Measurements from ENCODE around the gene GXYLT2. TPM values are rescaled to one million over a fixed set of nuclear protein-coding genes. Genes with fewer than 3 reads are reported as not detected.

The GXYLT2 gene
- total RNA-seq, 2 donors from 2014 or later: 5.2 to 5.6 TPM

DNA sequence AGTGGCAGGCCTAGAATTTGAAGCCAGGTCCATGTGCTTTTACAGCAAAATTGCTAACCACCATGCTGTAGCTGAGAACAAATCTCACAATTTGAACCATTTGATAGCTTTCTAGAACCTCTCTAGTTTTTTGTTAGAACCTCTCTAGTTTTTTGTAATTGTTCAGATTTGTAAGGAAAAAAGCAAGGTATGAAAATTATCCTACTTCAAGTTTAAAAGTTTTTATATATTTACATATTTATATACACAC lies 9.8 kb downstream of the GXYLT2 start:
- Histone ChIP-seq H3K4me3 (no peak overlapping the region), H3K36me3 (replicated peaks in 1 of 2; ENCODE audit: insufficient read depth in 1 of 2, low read depth in 2 of 2) (no peaks in the 10 kb centered on the region), H3K27ac (no peak overlapping the region), H3K9me3 (no peaks in the 10 kb centered on the region), H3K4me1 (no peaks in the 10 kb centered on the region), H3K27me3 (no peaks in the 10 kb centered on the region)
- TF ChIP-seq CTCF (IDR thresholded peaks at IDR 0.05): no peak
- TF ChIP-seq POLR2A (IDR thresholded peaks at IDR 0.05): no peak
- intact Hi-C loops (cut with DNase I): no loop called here
- DNase-seq (no peak), ATAC-seq (no peak)

DNA sequence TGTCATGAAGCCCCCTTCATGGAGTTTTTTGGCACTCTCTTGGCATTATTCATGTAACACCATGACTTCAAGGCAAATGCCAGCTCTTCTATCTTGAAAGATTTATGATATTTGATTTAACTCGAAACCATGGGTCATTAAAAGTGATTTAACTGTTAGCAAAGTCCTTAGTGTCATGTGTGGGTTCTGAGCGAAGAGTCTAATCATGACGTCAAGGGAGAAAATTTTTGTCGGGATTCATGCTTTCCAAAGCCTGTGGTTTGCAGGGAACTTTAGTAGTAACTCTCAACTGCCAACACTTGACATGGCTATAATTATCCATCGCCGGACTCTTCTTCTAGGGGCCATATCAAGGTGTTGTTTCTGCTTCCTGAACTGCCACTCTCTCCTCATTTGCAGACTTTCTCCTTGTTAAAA lies 11.5 kb downstream of the GXYLT2 start:
- H3K27ac ChIP-seq: no peak overlapping the region
- ATAC-seq (no peak), DNase-seq (no peak)
- H3K36me3 ChIP-seq (replicated peaks in 1 of 2; ENCODE audit: insufficient read depth in 1 of 2, low read depth in 2 of 2): no peaks in the 10 kb centered on the region
- 42 to 59% methylated on average over 6 of the region's 6 CpGs for WGBS, 2 donors
- H3K27me3 ChIP-seq: no peaks in the 10 kb centered on the region
- H3K9me3 ChIP-seq: no peaks in the 10 kb centered on the region
- intact Hi-C loops (cut with DNase I): no loop called here
- TF ChIP-seq POLR2A (IDR thresholded peaks at IDR 0.05) (no peak), CTCF (IDR thresholded peaks at IDR 0.05) (no peak)
- no peaks in the 10 kb centered on the region for H3K4me1 ChIP-seq
- H3K4me3 ChIP-seq: no peak overlapping the region

DNA sequence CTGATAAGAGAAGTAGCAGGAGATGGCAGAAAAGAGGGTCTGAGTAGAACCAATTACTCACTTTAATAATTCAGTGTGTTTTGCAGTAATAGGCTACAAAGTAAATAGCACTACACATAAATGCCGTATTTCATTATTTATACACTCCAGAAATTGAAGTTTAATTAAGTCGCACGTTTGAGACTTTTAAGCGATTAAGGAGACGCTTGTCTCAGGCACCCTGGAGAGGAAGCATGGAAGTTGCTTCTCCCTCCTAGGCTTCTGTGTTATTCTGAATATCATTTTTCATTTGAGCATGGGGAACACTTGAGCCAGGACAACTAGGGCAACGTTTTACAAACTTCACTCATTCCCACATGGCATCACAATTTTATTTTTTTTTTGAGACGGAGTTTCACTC lies 12.2 kb downstream of the GXYLT2 start:
- Histone ChIP-seq H3K4me1 (no peaks in the 10 kb centered on the region), H3K36me3 (replicated peaks in 1 of 2; ENCODE audit: insufficient read depth in 1 of 2, low read depth in 2 of 2) (no peaks in the 10 kb centered on the region), H3K27ac (no peak overlapping the region), H3K27me3 (no peaks in the 10 kb centered on the region), H3K9me3 (no peaks in the 10 kb centered on the region), H3K4me3 (no peak overlapping the region)
- TF ChIP-seq CTCF (IDR thresholded peaks at IDR 0.05) (no peak), POLR2A (IDR thresholded peaks at IDR 0.05) (no peak)
- ATAC-seq: no peak
- intact Hi-C loops (cut with DNase I): no loop called here
- WGBS, 2 donors: 75 to 81% methylated on average over 7 of the region's 7 CpGs
- no peak for DNase-seq

- TF ChIP-seq CTCF (IDR thresholded peaks at IDR 0.05) (no peak), POLR2A (IDR thresholded peaks at IDR 0.05) (no peak)
- Histone ChIP-seq H3K36me3 (replicated peaks in 1 of 2; ENCODE audit: insufficient read depth in 1 of 2, low read depth in 2 of 2) (no peaks in the 10 kb centered on the region), H3K4me1 (no peaks in the 10 kb centered on the region), H3K9me3 (no peaks in the 10 kb centered on the region), H3K4me3 (no peak overlapping the region), H3K27me3 (no peaks in the 10 kb centered on the region), H3K27ac (no peak overlapping the region)
- intact Hi-C loops (cut with DNase I): no loop called here
- 85 to 98% methylated on average over 2 of the region's 2 CpGs for WGBS, 2 donors
- ATAC-seq: no peak
- no peak for DNase-seq
These were observed 14.0 kb downstream of the GXYLT2 start for GRCh38 chr3:72901840-72902239.

- no peak for DNase-seq
- no peak for TF ChIP-seq CTCF (IDR thresholded peaks at IDR 0.05)
- no peak for TF ChIP-seq POLR2A (IDR thresholded peaks at IDR 0.05)
- WGBS, 2 donors: 93 to 95% methylated on average over 3 of the region's 3 CpGs
- intact Hi-C loops (cut with DNase I): no loop called here
- ATAC-seq: no peak
- H3K4me1 ChIP-seq: no peaks in the 10 kb centered on the region
- H3K36me3 ChIP-seq (replicated peaks in 1 of 2; ENCODE audit: insufficient read depth in 1 of 2, low read depth in 2 of 2): no peaks in the 10 kb centered on the region
- H3K4me3 ChIP-seq: no peak overlapping the region
- H3K9me3 ChIP-seq: no peaks in the 10 kb centered on the region
- H3K27me3 ChIP-seq: no peaks in the 10 kb centered on the region
- no peak overlapping the region for H3K27ac ChIP-seq
These were observed 15.2 kb downstream of the GXYLT2 start for GRCh38 chr3:72903004-72903403.
